Retina (tissue), 1 donor: ENCODE data around the gene AMH.
A peak's percentile ranks its signal among the peaks of the same experiment; 100 is the strongest.
"Not testable (repeated sequence)": the region's sequence is repeated elsewhere in the genome, so short reads cannot be mapped to it uniquely, and the experiment has no call there.

ENCODE experiments used
- DNase-seq: peaks from one replicate; pipeline ENCODE4 v3.0.0-alpha.2; 2016

Gene AMH

DNA sequence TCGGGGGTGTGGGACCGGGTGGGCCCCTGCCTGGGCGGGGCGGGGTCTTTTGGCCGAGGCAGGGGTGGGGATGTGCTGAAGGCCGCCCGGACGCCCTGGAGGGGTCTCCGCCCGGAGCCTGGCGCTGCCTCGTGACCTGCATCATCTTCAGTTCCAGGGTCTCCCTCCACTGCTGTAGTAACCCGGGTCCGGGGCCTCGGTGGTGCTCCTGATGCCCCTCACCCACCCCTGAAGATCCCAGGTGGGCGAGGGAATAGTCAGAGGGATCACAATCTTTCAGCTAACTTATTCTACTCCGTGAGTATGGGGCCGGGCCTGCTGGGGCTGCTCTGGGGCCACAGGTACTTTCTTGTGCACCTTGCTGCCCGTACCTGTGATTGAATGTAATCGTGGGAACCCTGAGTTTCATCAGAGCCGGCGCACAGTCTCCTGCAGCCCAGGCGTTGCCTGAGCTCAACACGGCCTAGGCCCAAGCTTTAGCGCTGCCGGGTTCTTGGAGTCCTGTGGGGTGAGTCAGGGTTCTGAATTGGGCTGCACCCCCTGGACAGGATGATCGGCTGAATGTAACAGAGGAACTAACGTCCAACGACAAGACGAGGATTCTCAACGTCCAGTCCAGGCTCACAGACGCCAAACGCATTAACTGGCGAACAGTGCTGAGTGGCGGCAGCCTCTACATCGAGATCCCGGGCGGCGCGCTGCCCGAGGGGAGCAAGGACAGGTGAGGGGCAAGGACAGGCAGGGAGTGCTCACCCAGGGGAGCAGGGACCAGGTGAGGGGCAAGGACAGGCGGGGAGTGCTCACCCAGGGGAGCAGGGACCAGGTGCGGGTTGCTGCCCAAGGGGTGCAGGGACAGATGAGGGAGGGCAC, 22.3 kb downstream of the AMH start:
- DNase-seq = no peak

DNA sequence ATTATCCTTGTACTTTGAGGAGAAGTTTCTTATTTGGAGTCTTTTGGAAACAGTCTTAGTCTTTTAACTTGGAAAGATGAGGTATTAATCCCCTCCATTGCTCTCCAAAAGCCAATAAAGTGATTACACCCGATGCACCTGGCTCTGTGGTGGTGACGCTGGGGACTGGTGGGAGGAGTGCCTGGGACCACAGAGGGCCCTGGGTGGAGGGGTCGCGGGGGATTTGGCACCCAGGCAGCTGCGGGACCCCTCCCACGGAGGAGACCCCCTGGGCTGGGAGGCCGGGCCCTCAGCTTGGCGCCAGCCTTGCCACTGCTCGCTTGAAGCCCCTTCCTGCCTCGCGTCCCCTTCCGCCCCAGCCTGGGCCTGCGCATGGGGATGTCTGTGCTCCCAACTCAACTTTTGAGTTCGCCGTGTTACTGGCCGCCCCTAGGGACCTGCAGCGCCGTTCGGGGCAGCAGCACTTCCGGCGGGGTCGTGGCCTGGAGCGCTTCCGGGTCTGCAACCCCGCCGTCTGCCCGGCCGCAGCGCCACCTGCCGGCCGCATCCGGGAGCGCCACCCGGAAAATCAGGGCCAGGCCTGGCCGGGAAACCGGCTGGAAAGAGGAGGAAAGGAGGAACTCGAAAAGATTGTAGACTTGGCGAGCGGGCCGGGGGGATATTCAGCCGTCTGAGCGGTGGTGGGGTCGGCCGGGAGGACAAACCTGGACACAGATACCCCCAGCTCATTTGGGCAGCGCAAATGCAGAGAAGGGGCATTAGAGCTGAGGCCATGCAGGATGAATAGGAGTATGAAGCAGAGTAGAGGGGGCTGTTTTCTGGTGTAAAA, 24.4 kb downstream of the AMH start:
- DNase-seq = peak; percentile 89

DNA sequence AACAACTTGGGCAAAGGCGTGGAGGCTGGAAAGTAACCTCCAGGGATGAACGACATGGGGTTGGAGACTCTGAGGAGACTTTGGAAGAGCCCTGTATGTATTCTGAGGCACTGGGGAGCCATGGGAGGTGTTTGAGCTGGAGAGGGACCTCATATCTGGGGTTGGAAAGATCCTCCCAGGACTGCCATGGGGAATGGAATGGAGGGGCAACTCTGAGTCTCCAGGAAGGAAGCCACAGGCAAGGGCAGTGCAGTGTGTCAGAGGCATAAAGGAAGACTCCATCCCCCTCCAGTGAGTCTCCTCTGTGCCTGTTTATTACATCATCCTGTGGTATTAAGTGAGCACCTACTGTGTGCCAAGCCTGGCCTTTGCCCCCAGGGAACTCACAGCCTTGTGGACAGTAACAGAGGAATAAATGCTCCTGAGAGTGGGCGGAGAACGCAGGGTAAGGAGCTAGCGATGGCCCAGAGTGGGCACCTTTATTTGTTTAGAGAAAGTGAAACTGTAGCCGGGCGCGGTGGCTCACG, 25.1 kb downstream of the AMH start:
- no peak for DNase-seq

DNA sequence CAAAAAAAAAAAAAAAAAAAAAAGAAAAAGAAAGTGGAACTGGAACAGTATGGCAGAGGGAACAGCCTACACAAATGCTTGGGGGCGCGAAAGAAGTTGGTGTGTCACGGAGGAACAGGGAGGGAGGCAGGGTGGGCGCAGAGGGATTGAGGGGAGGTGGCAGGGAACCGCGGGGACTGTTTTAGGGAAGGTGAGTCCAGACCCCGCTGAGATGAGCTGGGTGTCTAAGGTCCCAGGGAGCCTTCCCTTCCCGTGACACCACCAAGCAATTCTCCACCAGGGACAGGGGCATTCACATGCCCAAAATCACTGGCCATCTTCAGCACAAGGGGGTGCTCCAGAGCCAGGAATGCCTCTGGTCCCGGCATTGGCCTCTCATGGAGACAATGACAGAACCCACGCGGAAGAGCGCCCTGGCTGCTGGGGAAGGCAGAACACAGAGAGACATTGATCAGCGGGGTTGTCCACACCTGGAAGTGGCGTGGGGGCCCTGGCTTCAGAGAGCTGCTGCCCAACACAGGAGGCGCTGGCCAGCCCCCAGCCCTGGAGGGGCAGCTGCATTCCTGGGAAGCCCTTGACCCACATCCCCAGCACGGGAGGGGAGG, 25.9 kb downstream of the AMH start:
- DNase-seq = peak; percentile 83

DNA sequence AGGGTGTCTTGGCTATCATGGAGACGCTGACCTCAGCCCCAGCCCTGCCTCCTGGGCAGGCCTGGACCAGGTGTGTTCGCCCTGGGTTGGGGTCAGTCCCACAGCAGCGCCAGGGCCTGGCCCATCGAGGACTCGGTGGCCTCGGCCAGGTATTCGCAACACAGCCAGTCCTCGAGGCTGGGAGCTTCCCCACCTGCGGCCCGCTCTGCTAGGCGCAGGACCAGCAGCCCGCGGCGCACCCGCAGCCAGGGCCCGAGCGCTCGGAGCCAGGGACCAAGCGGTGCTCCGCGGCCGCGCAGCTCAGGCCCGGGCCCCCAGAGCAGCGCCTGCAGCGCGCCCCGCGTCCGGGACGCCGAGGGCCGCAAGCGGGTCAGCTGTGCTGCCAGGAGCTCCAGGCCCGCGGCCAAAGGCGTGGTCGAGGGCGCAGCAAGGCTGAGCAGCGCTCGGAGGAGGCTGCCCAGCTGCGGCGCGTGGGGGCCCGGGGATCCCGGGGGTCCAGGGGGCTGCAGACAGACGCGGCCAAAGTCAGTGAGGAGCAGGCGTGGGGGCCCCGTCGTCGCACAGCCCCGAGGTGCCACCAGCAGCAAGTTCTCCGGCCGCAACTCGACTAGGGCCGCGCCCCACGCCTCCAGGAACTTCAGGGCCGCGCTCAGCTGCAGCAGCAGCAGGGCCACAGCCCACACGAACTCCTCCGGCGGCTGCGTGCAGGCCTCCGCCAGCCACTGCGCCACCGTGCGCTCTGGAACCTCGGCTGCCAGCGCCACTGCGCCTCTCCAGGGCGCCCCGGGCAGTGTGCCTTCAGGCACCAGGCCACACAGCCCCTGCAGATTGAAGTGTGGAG, 26.7 kb downstream of the AMH start:
- DNase-seq = no peak

GRCh38 chr19:2276429-2276986, 27.4 kb downstream of the AMH start:
- DNase-seq = no peak

- DNase-seq = no peak
These were observed 28.0 kb downstream of the AMH start for GRCh38 chr19:2277138-2277537.

- DNase-seq = no peak
These were observed 29.5 kb downstream of the AMH start for GRCh38 chr19:2278459-2279158.

GRCh38 chr19:2280633-2281264, 31.6 kb downstream of the AMH start:
- DNase-seq = no peak

GRCh38 chr19:2281265-2282061, 32.3 kb downstream of the AMH start:
- DNase-seq = not testable (repeated sequence)

- DNase-seq = peak; percentile 47
These were observed 33.1 kb downstream of the AMH start, which contains the start of gene PEAK3 for GRCh38 chr19:2282062-2282861. Gene PEAK3, minus strand, starts transcription at chr19:2282175. Its CDS starts 1,244 bp downstream, at chr19:2280931.

DNA sequence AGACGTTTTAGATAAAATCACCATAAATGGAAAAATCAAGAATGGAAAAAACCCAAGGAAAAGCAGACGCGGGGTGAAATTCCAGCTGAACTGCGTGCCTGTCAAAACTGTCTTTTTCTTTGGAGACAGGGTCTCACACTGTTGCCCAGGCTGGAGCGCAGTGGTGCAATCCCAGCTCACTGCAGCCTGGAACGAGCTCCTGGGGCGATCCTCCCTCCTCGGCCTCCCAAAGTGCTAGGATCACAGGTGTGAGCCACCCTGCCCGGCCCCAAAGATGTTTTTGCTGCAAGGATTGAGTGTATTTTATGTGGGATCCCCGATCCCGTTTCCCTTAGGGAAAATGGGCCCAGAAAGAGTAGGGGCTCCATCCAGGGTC, 33.7 kb downstream of the AMH start:
- no peak for DNase-seq

- no peak for DNase-seq
These were observed 34.8 kb downstream of the AMH start for GRCh38 chr19:2283835-2284507.

DNA sequence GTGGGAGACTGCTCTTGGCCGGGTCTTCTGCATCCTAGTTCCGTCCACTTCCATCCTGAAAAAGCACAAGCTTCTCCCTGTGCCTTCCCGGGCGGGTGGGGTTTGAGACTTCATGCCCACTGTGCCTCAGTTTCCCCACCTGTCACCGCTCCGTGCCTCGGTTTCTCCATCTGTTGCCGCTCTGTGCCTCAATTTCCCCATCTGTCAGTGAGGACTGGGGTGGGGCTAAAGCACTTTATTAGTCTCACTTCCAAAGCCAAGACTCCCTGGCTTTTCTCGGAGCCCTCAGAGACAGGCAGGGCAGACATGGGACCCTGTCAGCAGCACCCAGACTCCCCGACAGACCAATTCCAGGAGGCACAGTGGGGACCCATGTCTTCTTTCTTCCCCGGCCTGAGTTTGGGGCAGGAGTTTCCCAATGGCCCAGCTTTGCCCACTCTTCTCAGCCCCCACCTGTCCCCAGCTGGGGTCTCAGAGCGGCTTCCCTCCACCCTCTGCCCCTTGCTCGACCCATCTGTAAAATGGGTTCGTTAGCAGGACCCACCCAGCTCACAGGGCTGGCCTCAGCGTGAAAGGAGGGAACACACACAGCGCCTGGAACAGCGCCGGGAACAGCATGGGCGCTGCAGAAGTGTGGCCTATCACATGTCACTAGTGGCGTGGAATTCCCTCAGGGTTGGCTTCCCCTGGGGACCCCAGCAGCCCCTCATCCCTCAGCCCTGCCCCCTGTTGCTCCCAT, 37.4 kb downstream of the AMH start:
- no peak for DNase-seq

- DNase-seq = no peak
These were observed 38.6 kb downstream of the AMH start for GRCh38 chr19:2287585-2288337.

- no peak for DNase-seq
These were observed 39.3 kb downstream of the AMH start for GRCh38 chr19:2288338-2288817.
